HEK293 (cell line): ENCODE data around the gene GPR89B.

Experiments
- ZNF501 ChIP-seq: fragments of 450-650 bp; formaldehyde crosslinking; IDR thresholded peaks from 2 replicates; pipeline ENCODE4 v1.5.1; 2016; ENCODE audit warnings: missing biosample characterization, missing genetic modification characterization
- ZNF624 ChIP-seq: fragments of 450-650 bp; formaldehyde crosslinking; IDR thresholded peaks from 2 replicates; pipeline ENCODE4 v1.5.1; 2017; ENCODE audit warnings: missing biosample characterization, missing genetic modification characterization
- TF ChIP-seq, protein P1 (sequence below): fragments of 450-650 bp; formaldehyde crosslinking; IDR thresholded peaks from 2 replicates; pipeline ENCODE4 v1.5.1; 2016; ENCODE audit warnings: missing biosample characterization, missing genetic modification characterization

DNA sequence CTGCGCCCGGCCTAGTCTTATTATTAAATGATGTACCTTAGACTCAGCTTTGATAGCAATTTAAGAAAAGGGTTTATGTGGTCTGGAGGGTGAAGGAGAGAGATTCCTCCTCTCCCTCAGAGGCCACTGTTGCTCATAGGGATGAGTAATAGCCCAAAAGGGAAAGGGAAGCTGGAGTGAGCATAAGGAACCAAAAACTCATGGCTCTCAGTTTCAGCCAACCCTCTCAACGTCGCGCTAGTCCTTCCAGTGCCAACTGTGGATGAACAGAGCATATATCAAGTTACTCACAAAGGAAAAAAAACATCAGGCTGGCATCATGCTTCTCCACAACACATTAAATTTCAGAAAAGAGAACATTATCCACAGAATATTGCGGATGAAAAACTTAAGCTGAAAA lies 8.3 kb upstream of the GPR89B start:
- TF ChIP-seq ZNF501 (tag by site-specific recombination) (no peak), ZNF624 (tag by site-specific recombination) (no peak)
- TF ChIP-seq, protein P1, sequence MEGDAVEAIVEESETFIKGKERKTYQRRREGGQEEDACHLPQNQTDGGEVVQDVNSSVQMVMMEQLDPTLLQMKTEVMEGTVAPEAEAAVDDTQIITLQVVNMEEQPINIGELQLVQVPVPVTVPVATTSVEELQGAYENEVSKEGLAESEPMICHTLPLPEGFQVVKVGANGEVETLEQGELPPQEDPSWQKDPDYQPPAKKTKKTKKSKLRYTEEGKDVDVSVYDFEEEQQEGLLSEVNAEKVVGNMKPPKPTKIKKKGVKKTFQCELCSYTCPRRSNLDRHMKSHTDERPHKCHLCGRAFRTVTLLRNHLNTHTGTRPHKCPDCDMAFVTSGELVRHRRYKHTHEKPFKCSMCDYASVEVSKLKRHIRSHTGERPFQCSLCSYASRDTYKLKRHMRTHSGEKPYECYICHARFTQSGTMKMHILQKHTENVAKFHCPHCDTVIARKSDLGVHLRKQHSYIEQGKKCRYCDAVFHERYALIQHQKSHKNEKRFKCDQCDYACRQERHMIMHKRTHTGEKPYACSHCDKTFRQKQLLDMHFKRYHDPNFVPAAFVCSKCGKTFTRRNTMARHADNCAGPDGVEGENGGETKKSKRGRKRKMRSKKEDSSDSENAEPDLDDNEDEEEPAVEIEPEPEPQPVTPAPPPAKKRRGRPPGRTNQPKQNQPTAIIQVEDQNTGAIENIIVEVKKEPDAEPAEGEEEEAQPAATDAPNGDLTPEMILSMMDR (tag by site-specific recombination): no peak
